K562 (cell line): ENCODE results near the gene PLEKHG5. TPM values are rescaled to one million over a fixed set of nuclear protein-coding genes. Genes with fewer than 3 reads are reported as not detected.

Experiments used
- ATAC-seq: fragments of 200-7000 bp; cut with Tn5 transposase; 3 replicates; pipeline ENCODE4 v1.9.1; 2020; ENCODE audit warnings: moderate library complexity
- BruUV-seq: library from RNA; stranded (reverse); fragments of 400-500 nt; replicated peaks from 2 replicates; lab custom pipeline; 2021; lab: Mats Ljungman, UMichigan
- CTCF ChIA-PET: fragments of 300-600 bp; formaldehyde crosslinking; extraction: SDS; loops from one replicate; lab custom pipeline; 2021; ENCODE audit warnings: low intra/inter-chr PET ratio; lab: Yijun Ruan, JAX
- POLR2A ChIA-PET: fragments of 300-600, 350-650 bp; sonication (Branson Sonifier 250); formaldehyde crosslinking; extraction: SDS; loops from one replicate; lab custom pipeline; 2021; ENCODE audit warnings: antibody characterized with exemption, inconsistent platforms; lab: Yijun Ruan, JAX
- DNase-seq, 4 experiments: peaks; one replicate each; pipeline versions ENCODE4 v3.0.0 to v3.0.0-alpha.2; 2011 to 2018; ENCODE audit warnings: low spot score in 3 of 4, mixed read lengths in 3 of 4; ENCODE audit errors: extremely low read depth in 1 of 4
- FAIRE-seq: peaks from 2 replicates; lab custom pipeline; 2011; peaks lifted over from hg19 to GRCh38; lab: Jason Lieb, UNC
- H2AFZ ChIP-seq: 2 replicates; pipeline ENCODE4 v1.6.0; 2011; ENCODE audit warnings: low read depth, low read length, control low read depth, inconsistent platforms
- H3K27ac ChIP-seq: fragments of 200-600 bp; 3 replicates; pipeline ENCODE4 v1.8.0; 2011; ENCODE audit warnings: low read depth, mild to moderate bottlenecking, control low read depth, inconsistent platforms, low read length, moderate library complexity, mixed read lengths; ENCODE audit errors: extremely low read depth
- H3K27me3 ChIP-seq, 2 experiments: fragments of 300-600 bp in 1 of 2; 2 replicates in 1 of 2; 3 replicates in 1 of 2; pipeline versions ENCODE4 v1.6.0 to v1.8.0; 2011; ENCODE audit warnings: inconsistent platforms in 2 of 2, low read length in 2 of 2, mild to moderate bottlenecking in 1 of 2, mixed read lengths in 1 of 2, moderate library complexity in 1 of 2; ENCODE audit not compliant: control insufficient read depth in 2 of 2, insufficient read depth in 2 of 2
- H3K36me3 ChIP-seq: fragments of 300-600 bp; 3 replicates; pipeline ENCODE4 v1.8.0; 2011; ENCODE audit warnings: mild to moderate bottlenecking, low read length, inconsistent platforms; ENCODE audit not compliant: control insufficient read depth, insufficient read depth
- H3K4me1 ChIP-seq, 2 experiments: fragments of 200-600 bp in 1 of 2; replicated peaks in 1 of 2; 2 replicates in 1 of 2; 3 replicates in 1 of 2; pipeline versions ENCODE4 v1.5.1 to v1.8.0; 2011; ENCODE audit warnings: inconsistent platforms in 2 of 2, low read length in 2 of 2, mild to moderate bottlenecking in 1 of 2, mixed read lengths in 1 of 2, moderate library complexity in 1 of 2; ENCODE audit not compliant: control insufficient read depth in 2 of 2, insufficient read depth in 2 of 2
- H3K4me2 ChIP-seq: 2 replicates; pipeline ENCODE4 v1.6.1; 2011; ENCODE audit warnings: low read length, control low read depth, inconsistent platforms, mixed read lengths; ENCODE audit not compliant: insufficient read depth
- H3K4me3 ChIP-seq: fragments of 200-600 bp; sonication (generic), shearing (Covaris generic); 2 replicates; pipeline ENCODE4 v1.5.1; 2016; ENCODE audit warnings: control low read depth, inconsistent platforms
- H3K79me2 ChIP-seq: fragments of 200-600 bp; 3 replicates; pipeline ENCODE4 v1.8.0; 2011; ENCODE audit warnings: low read length, inconsistent platforms; ENCODE audit not compliant: control insufficient read depth, insufficient read depth
- H3K9ac ChIP-seq, 2 experiments: 2 replicates each; pipeline versions ENCODE4 v1.6.0 to v1.6.1; 2011; ENCODE audit warnings: low read depth in 2 of 2, low read length in 2 of 2, control low read depth in 1 of 2, inconsistent platforms in 1 of 2, mild to moderate bottlenecking in 1 of 2, mixed read lengths in 1 of 2; ENCODE audit not compliant: insufficient read depth in 1 of 2
- H3K9me1 ChIP-seq: one replicate; pipeline ENCODE4 v1.6.0; 2011; ENCODE audit warnings: inconsistent platforms, mild to moderate bottlenecking, low read length, moderate library complexity; ENCODE audit not compliant: control insufficient read depth, insufficient read depth
- H3K9me3 ChIP-seq: replicated peaks from 2 replicates; pipeline ENCODE4 v1.5.1; 2011; ENCODE audit warnings: low read depth, low read length, inconsistent platforms; ENCODE audit not compliant: control insufficient read depth, insufficient read depth
- H4K20me1 ChIP-seq: replicated peaks from 2 replicates; pipeline ENCODE4 v1.6.1; 2011; ENCODE audit warnings: low read length, inconsistent platforms, mixed read lengths; ENCODE audit not compliant: control insufficient read depth, insufficient read depth
- POLR2G ChIP-seq: fragments of 200-400 bp; formaldehyde crosslinking; IDR thresholded peaks from 2 replicates; pipeline ENCODE4 v1.6.1; 2017; ENCODE audit warnings: low read depth, mild to moderate bottlenecking, antibody characterized with exemption, low read length, moderate library complexity
- POLR3G ChIP-seq: IDR thresholded peaks from 2 replicates; pipeline ENCODE4 v1.6.1; 2011; ENCODE audit not compliant: insufficient read length, insufficient replicate concordance; ENCODE audit errors: extremely low read depth
- TOE1 ChIP-seq, 2 experiments: fragments of 450-650 bp in 1 of 2; sonication (generic) in 1 of 2; formaldehyde crosslinking in 1 of 2; IDR thresholded peaks; 2 replicates each; pipeline versions ENCODE4 v1.7.1 to v1.8.0; 2016 to 2022; ENCODE audit warnings: borderline replicate concordance in 2 of 2, mild to moderate bottlenecking in 2 of 2, antibody characterized with exemption in 1 of 2, inconsistent platforms in 1 of 2, low read depth in 1 of 2, missing genetic modification reagents in 1 of 2, moderate library complexity in 1 of 2
- WHSC1 ChIP-seq: IDR thresholded peaks from one replicate; pipeline ENCODE4 v1.6.1; 2012; ENCODE audit warnings: low read length, control low read depth, inconsistent platforms
- ZFP1 ChIP-seq: fragments of 450-650 bp; formaldehyde crosslinking; IDR thresholded peaks from 2 replicates; pipeline ENCODE4 v1.4.0; 2020; ENCODE audit warnings: mild to moderate bottlenecking, mixed read lengths
- ZNF384 ChIP-seq: IDR thresholded peaks from 2 replicates; pipeline ENCODE4 v1.6.1; 2012; ENCODE audit warnings: low read depth, low read length, improper control_type of control experiment
- WGBS: fragments of 100-300 bp; shearing (Covaris generic); methylation state at CpG from one replicate; pipeline ENCODE4 v1.1.6; 2016; ENCODE audit warnings: low coverage, mixed read lengths; ENCODE audit not compliant: insufficient coverage; ENCODE audit errors: missing lambda C conversion rate; 5-methylcytosine and 5-hydroxymethylcytosine counted together
- in situ Hi-C: fragments of 300-500 bp; cut with MboI; formaldehyde crosslinking; loops from 4 replicates; pipeline ENCODE4 v1.15.0; 2018; ENCODE audit warnings: inconsistent platforms, mixed read lengths
- intact Hi-C: fragments of 100-400 bp; cut with micrococcal nuclease; formaldehyde crosslinking; loops from 2 replicates; pipeline ENCODE4 v1.14.2; 2022
- polyA plus RNA-seq, 8 experiments: library from polyadenylated mRNA; depleted of rRNA in 4 of 8; stranded (reverse) in 5 of 8; unstranded in 3 of 8; fragments of >200 nt; fragmentation: Nextera tagmentation in 2 of 8; fragmentation: Illumina TruSeq in 1 of 8; extraction: Ambion mirVana in 2 of 8; extraction: Trizol in 1 of 8; gene quantifications; 2 replicates each; pipeline versions ENCODE4 v1.2.1 to v1.2.3, GENCODE V29; 2011 to 2014; ENCODE audit warnings: inconsistent platforms in 1 of 8, missing spikeins in 1 of 8
- total RNA-seq, 7 experiments: library from RNA; depleted of rRNA in 6 of 7; stranded (reverse); fragments of >200 nt in 6 of 7; fragmentation: Illumina TruSeq in 2 of 7; extraction: Trizol in 2 of 7; gene quantifications; 2 replicates each; pipeline versions ENCODE4 v1.2.1 to v1.2.3, GENCODE V29; 2011 to 2021; ENCODE audit warnings: low replicate concordance in 1 of 7
- TF ChIP-seq, protein P1 (sequence below): fragments of 450-650 bp; IDR thresholded peaks from 2 replicates; pipeline ENCODE4 v1.7.1; 2018; ENCODE audit warnings: mild to moderate bottlenecking, low read depth; ENCODE audit not compliant: partially characterized antibody
- TF ChIP-seq, protein P2 (sequence below): sonication (generic); formaldehyde crosslinking; IDR thresholded peaks from 2 replicates; pipeline ENCODE4 v1.8.0; 2022; ENCODE audit warnings: mild to moderate bottlenecking, missing genetic modification reagents, borderline replicate concordance

PLEKHG5 gene
- total and polyA plus RNA-seq, 9 of the 15 experiments (the other 6 are each of a cell fraction or from before 2014, with no cell fraction given), result 0.04 to 0.29 (median 0.09) TPM; not detected in 3

DNA sequence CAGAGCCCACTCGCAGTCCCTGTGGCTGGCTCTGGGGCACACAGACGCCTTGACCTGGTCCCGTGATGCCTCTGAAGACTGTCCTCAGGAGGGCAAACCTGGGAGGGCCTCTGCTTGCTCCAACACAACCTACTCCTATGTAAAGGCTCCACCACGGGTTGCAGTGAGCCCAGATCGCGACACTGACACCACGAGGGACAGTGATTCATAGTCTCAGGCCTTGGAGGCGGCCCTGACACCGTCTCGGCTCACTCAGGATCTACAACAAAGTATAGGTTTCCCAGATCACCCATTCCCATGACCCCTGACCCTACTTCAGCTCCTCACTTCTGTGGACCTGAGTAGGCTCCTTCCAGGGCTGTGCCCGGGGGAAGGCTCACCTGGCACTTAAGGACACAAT lies 34.8 kb upstream of the PLEKHG5 start:
- TF ChIP-seq, protein P1, sequence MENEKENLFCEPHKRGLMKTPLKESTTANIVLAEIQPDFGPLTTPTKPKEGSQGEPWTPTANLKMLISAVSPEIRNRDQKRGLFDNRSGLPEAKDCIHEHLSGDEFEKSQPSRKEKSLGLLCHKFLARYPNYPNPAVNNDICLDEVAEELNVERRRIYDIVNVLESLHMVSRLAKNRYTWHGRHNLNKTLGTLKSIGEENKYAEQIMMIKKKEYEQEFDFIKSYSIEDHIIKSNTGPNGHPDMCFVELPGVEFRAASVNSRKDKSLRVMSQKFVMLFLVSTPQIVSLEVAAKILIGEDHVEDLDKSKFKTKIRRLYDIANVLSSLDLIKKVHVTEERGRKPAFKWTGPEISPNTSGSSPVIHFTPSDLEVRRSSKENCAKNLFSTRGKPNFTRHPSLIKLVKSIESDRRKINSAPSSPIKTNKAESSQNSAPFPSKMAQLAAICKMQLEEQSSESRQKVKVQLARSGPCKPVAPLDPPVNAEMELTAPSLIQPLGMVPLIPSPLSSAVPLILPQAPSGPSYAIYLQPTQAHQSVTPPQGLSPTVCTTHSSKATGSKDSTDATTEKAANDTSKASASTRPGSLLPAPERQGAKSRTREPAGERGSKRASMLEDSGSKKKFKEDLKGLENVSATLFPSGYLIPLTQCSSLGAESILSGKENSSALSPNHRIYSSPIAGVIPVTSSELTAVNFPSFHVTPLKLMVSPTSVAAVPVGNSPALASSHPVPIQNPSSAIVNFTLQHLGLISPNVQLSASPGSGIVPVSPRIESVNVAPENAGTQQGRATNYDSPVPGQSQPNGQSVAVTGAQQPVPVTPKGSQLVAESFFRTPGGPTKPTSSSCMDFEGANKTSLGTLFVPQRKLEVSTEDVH, result no peak
- TF ChIP-seq ZNF384 (no peak), ZFP1 (CRISPR knock-in tag) (no peak), WHSC1 (no peak), POLR2G (no peak), POLR3G (no peak), TOE1 (IDR thresholded peaks at IDR 0.05; ENCODE audit: borderline replicate concordance) (no peak), TOE1 (CRISPR knock-in tag; IDR thresholded peaks at IDR 0.05; ENCODE audit: borderline replicate concordance, low read depth) (no peak)
- TF ChIP-seq, protein P2, sequence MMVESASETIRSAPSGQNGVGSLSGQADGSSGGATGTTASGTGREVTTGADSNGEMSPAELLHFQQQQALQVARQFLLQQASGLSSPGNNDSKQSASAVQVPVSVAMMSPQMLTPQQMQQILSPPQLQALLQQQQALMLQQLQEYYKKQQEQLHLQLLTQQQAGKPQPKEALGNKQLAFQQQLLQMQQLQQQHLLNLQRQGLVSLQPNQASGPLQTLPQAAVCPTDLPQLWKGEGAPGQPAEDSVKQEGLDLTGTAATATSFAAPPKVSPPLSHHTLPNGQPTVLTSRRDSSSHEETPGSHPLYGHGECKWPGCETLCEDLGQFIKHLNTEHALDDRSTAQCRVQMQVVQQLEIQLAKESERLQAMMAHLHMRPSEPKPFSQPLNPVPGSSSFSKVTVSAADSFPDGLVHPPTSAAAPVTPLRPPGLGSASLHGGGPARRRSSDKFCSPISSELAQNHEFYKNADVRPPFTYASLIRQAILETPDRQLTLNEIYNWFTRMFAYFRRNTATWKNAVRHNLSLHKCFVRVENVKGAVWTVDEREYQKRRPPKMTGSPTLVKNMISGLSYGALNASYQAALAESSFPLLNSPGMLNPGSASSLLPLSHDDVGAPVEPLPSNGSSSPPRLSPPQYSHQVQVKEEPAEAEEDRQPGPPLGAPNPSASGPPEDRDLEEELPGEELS, result no peak
- no peak overlapping the region for H2AFZ ChIP-seq
- ATAC-seq (no peak), FAIRE-seq (no peak), DNase-seq (no peak)
- H3K27ac ChIP-seq, result no peak overlapping the region
- no peaks in the 10 kb centered on the region for H3K4me1 ChIP-seq
- WGBS, result 78% methylated on average over 10 of the region's 11 CpGs
- CTCF ChIA-PET, result no interaction called here
- H3K9ac ChIP-seq, result peak overlapping the region in 1 of 2 experiments; percentile 41; a peak in 2 of 4 replicates
- no peak overlapping the region for H3K4me2 ChIP-seq
- H3K9me3 ChIP-seq, result no peaks in the 10 kb centered on the region
- no peaks in the 10 kb centered on the region for H3K27me3 ChIP-seq
- H3K4me3 ChIP-seq, result no peak overlapping the region
- peaks cover 75% of the 10 kb centered on the region for H3K36me3 ChIP-seq
- H3K9me1 ChIP-seq, result no peaks in the 10 kb centered on the region
- in situ Hi-C loops (no loop called here), intact Hi-C loops (no loop called here)
- H3K79me2 ChIP-seq, result no peaks in the 10 kb centered on the region
- POLR2A ChIA-PET, result interaction anchor here (1.0 kb wide), 2 partner anchors 13 to 16 kb away, joined by 3 read pairs; no protein-coding TSS in a partner anchor
- H4K20me1 ChIP-seq, result peaks cover 19% of the 10 kb centered on the region
- BruUV-seq, result no TSS peak
